ENCODE data around the gene LMOD2.
A peak's percentile ranks its signal among the peaks of the same experiment; 100 is the strongest.

Gene LMOD2

DNA sequence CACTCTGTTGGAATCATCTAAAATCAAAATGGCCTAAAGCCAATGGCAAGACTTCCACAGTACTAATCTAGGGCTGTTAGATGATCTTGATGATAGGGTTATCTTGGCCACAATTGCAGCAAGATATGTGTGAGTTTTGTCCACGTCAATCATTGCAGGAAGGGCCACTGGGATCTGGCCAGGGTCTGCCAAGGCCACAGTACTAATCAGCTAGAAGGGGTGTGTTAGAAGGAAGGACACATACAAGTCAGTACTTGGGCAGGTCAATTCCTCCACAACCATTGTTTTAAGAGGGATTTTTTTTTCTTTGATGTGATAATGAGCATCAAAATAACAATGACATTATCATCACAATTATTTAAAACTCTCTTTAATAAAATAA, 1.6 kb downstream of the LMOD2 start:
- no peak overlapping the region for H3K18ac ChIP-seq (ENCODE audit: low read length)
- H3K4me1 ChIP-seq (ENCODE audit: control insufficient read depth in 2 of 2, insufficient read depth in 1 of 2, low read depth in 1 of 2, low read length in 2 of 2): peaks cover 3 to 4% of the 10 kb centered on the region in 2 donors
- H4K8ac ChIP-seq (ENCODE audit: low read depth, low read length): no peak overlapping the region
- H2BK5ac ChIP-seq (ENCODE audit: low read length): no peak overlapping the region
- no peaks in the 10 kb centered on the region for H3K79me1 ChIP-seq (ENCODE audit: low read depth, low read length)
- H3K4me2 ChIP-seq (ENCODE audit: insufficient read depth, low read length, poor library complexity, severe bottlenecking): no peak overlapping the region
- H3K36me3 ChIP-seq (replicated peaks in 1 of 2; ENCODE audit: control insufficient read depth in 2 of 2, insufficient read depth in 2 of 2, low read length in 2 of 2): no peaks in the 10 kb centered on the region
- H3K9me3 ChIP-seq (replicated peaks in 1 of 2; ENCODE audit: control insufficient read depth in 2 of 2, insufficient read depth in 1 of 2, low read depth in 1 of 2, low read length in 2 of 2): no peaks in the 10 kb centered on the region
- H3K23ac ChIP-seq (ENCODE audit: low read depth, low read length, poor library complexity): no peak overlapping the region
- H2BK15ac ChIP-seq (ENCODE audit: low read length): no peak overlapping the region
- H2BK12ac ChIP-seq (ENCODE audit: low read length): no peak overlapping the region
- H4K91ac ChIP-seq (ENCODE audit: low read depth, low read length, poor library complexity): no peak overlapping the region
- H3K4me3 ChIP-seq (ENCODE audit: low read length in 2 of 2): no peak overlapping the region
- no peak overlapping the region for H3K27ac ChIP-seq (replicated peaks; ENCODE audit: low read length)
- WGBS, 2 donors (ENCODE audit: extremely low coverage in 2 of 2, insufficient read length in 2 of 2, insufficient replicate concordance in 1 of 2): no CpG with 5 or more reads among the region's 1 CpG
- peaks cover 0 to 4% (median 0%) of the 10 kb centered on the region in 3 experiments for H3K27me3 ChIP-seq (ENCODE audit: control insufficient read depth in 3 of 3, insufficient read depth in 3 of 3, low read depth in 1 of 3, low read length in 3 of 3)
- no peak for DNase-seq (ENCODE audit: low spot score)
- H3K4ac ChIP-seq (ENCODE audit: low read length): no peak overlapping the region
- no peak overlapping the region for H2AK5ac ChIP-seq (ENCODE audit: low read depth, low read length)
- H3K14ac ChIP-seq (ENCODE audit: low read length): no peak overlapping the region
- H2BK120ac ChIP-seq (ENCODE audit: low read depth, low read length): no peak overlapping the region
- no peak overlapping the region for H3K9ac ChIP-seq (ENCODE audit: low read depth, low read length, poor library complexity)
- no peak overlapping the region for H2AFZ ChIP-seq (ENCODE audit: low read length)

DNA sequence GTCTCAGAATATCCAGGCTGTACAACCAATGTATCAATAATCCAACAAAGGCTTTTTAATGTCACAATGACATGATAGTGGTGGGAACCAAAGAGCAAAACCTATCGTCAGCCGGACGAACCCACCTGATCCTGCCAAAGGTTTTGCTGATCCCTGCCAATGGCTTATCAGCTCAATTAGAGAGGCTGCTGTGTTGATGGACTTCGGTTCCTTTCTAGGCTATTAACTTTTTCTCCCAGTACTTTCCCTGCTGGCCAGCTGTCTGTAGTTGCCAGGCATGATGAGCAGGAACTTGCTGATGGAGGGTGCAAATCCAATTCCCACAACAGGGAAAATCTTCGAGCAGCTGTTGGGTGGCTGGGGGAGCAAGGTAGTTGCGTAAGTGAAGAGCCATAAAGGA, 2.4 kb downstream of the LMOD2 start:
- Histone ChIP-seq H3K27ac (replicated peaks; ENCODE audit: low read length) (no peak overlapping the region), H3K14ac (ENCODE audit: low read length) (no peak overlapping the region), H2BK12ac (ENCODE audit: low read length) (no peak overlapping the region), H3K18ac (ENCODE audit: low read length) (no peak overlapping the region), H4K91ac (ENCODE audit: low read depth, low read length, poor library complexity) (no peak overlapping the region), H3K9me3 (replicated peaks in 1 of 2; ENCODE audit: control insufficient read depth in 2 of 2, insufficient read depth in 1 of 2, low read depth in 1 of 2, low read length in 2 of 2) (no peaks in the 10 kb centered on the region), H3K79me1 (ENCODE audit: low read depth, low read length) (no peaks in the 10 kb centered on the region), H3K4me3 (ENCODE audit: low read length in 2 of 2) (no peak overlapping the region), H3K36me3 (replicated peaks in 1 of 2; ENCODE audit: control insufficient read depth in 2 of 2, insufficient read depth in 2 of 2, low read length in 2 of 2) (no peaks in the 10 kb centered on the region), H2BK5ac (ENCODE audit: low read length) (no peak overlapping the region), H4K8ac (ENCODE audit: low read depth, low read length) (no peak overlapping the region), H2BK120ac (ENCODE audit: low read depth, low read length) (no peak overlapping the region), H2AFZ (ENCODE audit: low read length) (no peak overlapping the region), H3K9ac (ENCODE audit: low read depth, low read length, poor library complexity) (no peak overlapping the region), H3K27me3 (ENCODE audit: control insufficient read depth in 3 of 3, insufficient read depth in 3 of 3, low read depth in 1 of 3, low read length in 3 of 3) (peaks cover 0 to 4% (median 0%) of the 10 kb centered on the region in 3 experiments), H3K4ac (ENCODE audit: low read length) (no peak overlapping the region), H2AK5ac (ENCODE audit: low read depth, low read length) (no peak overlapping the region), H3K23ac (ENCODE audit: low read depth, low read length, poor library complexity) (no peak overlapping the region), H3K4me2 (ENCODE audit: insufficient read depth, low read length, poor library complexity, severe bottlenecking) (no peak overlapping the region), H3K4me1 (ENCODE audit: control insufficient read depth in 2 of 2, insufficient read depth in 1 of 2, low read depth in 1 of 2, low read length in 2 of 2) (peaks cover 3 to 4% of the 10 kb centered on the region in 2 donors), H2BK15ac (ENCODE audit: low read length) (no peak overlapping the region)
- DNase-seq (ENCODE audit: low spot score): no peak
- no CpG with 5 or more reads among the region's 6 CpGs for WGBS, 2 donors (ENCODE audit: extremely low coverage in 2 of 2, insufficient read length in 2 of 2, insufficient replicate concordance in 1 of 2)

- Histone ChIP-seq H3K4ac (ENCODE audit: low read length) (no peak overlapping the region), H3K27ac (replicated peaks; ENCODE audit: low read length) (no peak overlapping the region), H3K23ac (ENCODE audit: low read depth, low read length, poor library complexity) (no peak overlapping the region), H4K91ac (ENCODE audit: low read depth, low read length, poor library complexity) (no peak overlapping the region), H2BK15ac (ENCODE audit: low read length) (no peak overlapping the region), H2BK120ac (ENCODE audit: low read depth, low read length) (no peak overlapping the region), H3K14ac (ENCODE audit: low read length) (no peak overlapping the region), H3K27me3 (ENCODE audit: control insufficient read depth in 3 of 3, insufficient read depth in 3 of 3, low read depth in 1 of 3, low read length in 3 of 3) (peaks cover 0 to 9% (median 0%) of the 10 kb centered on the region in 3 experiments), H4K8ac (ENCODE audit: low read depth, low read length) (no peak overlapping the region), H2AFZ (ENCODE audit: low read length) (peak overlapping the region; percentile 41), H3K36me3 (replicated peaks in 1 of 2; ENCODE audit: control insufficient read depth in 2 of 2, insufficient read depth in 2 of 2, low read length in 2 of 2) (no peaks in the 10 kb centered on the region), H3K18ac (ENCODE audit: low read length) (no peak overlapping the region), H3K79me1 (ENCODE audit: low read depth, low read length) (no peaks in the 10 kb centered on the region), H3K4me2 (ENCODE audit: insufficient read depth, low read length, poor library complexity, severe bottlenecking) (no peak overlapping the region), H3K9ac (ENCODE audit: low read depth, low read length, poor library complexity) (no peak overlapping the region), H2BK5ac (ENCODE audit: low read length) (no peak overlapping the region), H3K4me3 (ENCODE audit: low read length in 2 of 2) (no peak overlapping the region), H2BK12ac (ENCODE audit: low read length) (no peak overlapping the region), H2AK5ac (ENCODE audit: low read depth, low read length) (no peak overlapping the region), H3K9me3 (replicated peaks in 1 of 2; ENCODE audit: control insufficient read depth in 2 of 2, insufficient read depth in 1 of 2, low read depth in 1 of 2, low read length in 2 of 2) (no peaks in the 10 kb centered on the region), H3K4me1 (ENCODE audit: control insufficient read depth in 2 of 2, insufficient read depth in 1 of 2, low read depth in 1 of 2, low read length in 2 of 2) (peaks cover 3 to 4% of the 10 kb centered on the region in 2 donors)
- no CpG with 5 or more reads among the region's 8 CpGs for WGBS, 2 donors (ENCODE audit: extremely low coverage in 2 of 2, insufficient read length in 2 of 2, insufficient replicate concordance in 1 of 2)
- DNase-seq (ENCODE audit: low spot score): no peak
Observed at GRCh38 chr7:123660514-123661354, 5.1 kb downstream of the LMOD2 start.

- Histone ChIP-seq H3K14ac (ENCODE audit: low read length) (no peak overlapping the region), H3K36me3 (replicated peaks in 1 of 2; ENCODE audit: control insufficient read depth in 2 of 2, insufficient read depth in 2 of 2, low read length in 2 of 2) (no peaks in the 10 kb centered on the region), H3K4me2 (ENCODE audit: insufficient read depth, low read length, poor library complexity, severe bottlenecking) (no peak overlapping the region), H3K79me1 (ENCODE audit: low read depth, low read length) (no peaks in the 10 kb centered on the region), H3K18ac (ENCODE audit: low read length) (no peak overlapping the region), H2BK5ac (ENCODE audit: low read length) (no peak overlapping the region), H4K91ac (ENCODE audit: low read depth, low read length, poor library complexity) (no peak overlapping the region), H3K4me3 (ENCODE audit: low read length in 2 of 2) (no peak overlapping the region), H2BK15ac (ENCODE audit: low read length) (no peak overlapping the region), H2BK12ac (ENCODE audit: low read length) (no peak overlapping the region), H2AFZ (ENCODE audit: low read length) (no peak overlapping the region), H3K27ac (replicated peaks; ENCODE audit: low read length) (no peak overlapping the region), H3K4me1 (ENCODE audit: control insufficient read depth in 2 of 2, insufficient read depth in 1 of 2, low read depth in 1 of 2, low read length in 2 of 2) (peaks cover 3 to 4% of the 10 kb centered on the region in 2 donors), H3K9ac (ENCODE audit: low read depth, low read length, poor library complexity) (no peak overlapping the region), H3K4ac (ENCODE audit: low read length) (no peak overlapping the region), H3K27me3 (ENCODE audit: control insufficient read depth in 3 of 3, insufficient read depth in 3 of 3, low read depth in 1 of 3, low read length in 3 of 3) (peaks cover 0 to 12% (median 0%) of the 10 kb centered on the region in 3 experiments), H4K8ac (ENCODE audit: low read depth, low read length) (no peak overlapping the region), H2BK120ac (ENCODE audit: low read depth, low read length) (no peak overlapping the region), H3K9me3 (replicated peaks in 1 of 2; ENCODE audit: control insufficient read depth in 2 of 2, insufficient read depth in 1 of 2, low read depth in 1 of 2, low read length in 2 of 2) (no peaks in the 10 kb centered on the region), H3K23ac (ENCODE audit: low read depth, low read length, poor library complexity) (no peak overlapping the region), H2AK5ac (ENCODE audit: low read depth, low read length) (no peak overlapping the region)
- DNase-seq (ENCODE audit: low spot score): no peak
- no CpG with 5 or more reads among the region's 1 CpG for WGBS, 2 donors (ENCODE audit: extremely low coverage in 2 of 2, insufficient read length in 2 of 2, insufficient replicate concordance in 1 of 2)
Observed at GRCh38 chr7:123661765-123662164, 6.1 kb downstream of the LMOD2 start.
